ENCODE data around the gene WDR87. TPM values are rescaled to one million over a fixed set of nuclear protein-coding genes. Genes with fewer than 3 reads are reported as not detected.

Gene WDR87
- total RNA-seq, 1 experiment from 2014 or later: not detected

GRCh38 chr19:37855098-37855497, 51.3 kb downstream of the WDR87 start:
- H3K36me3 ChIP-seq (ENCODE audit: control insufficient read depth in 1 of 2, insufficient read depth in 2 of 2, low read length in 2 of 2): no peaks in the 10 kb centered on the region
- no peak overlapping the region for H3K9ac ChIP-seq (ENCODE audit: low read length)
- H3K27ac ChIP-seq (ENCODE audit: low read depth, low read length): no peak overlapping the region
- ChIA-PET CTCF (no interaction called here), RAD21 (ENCODE audit: low non-redundant PET in 1 of 2, low total read pairs in 2 of 2, uncharacterized antibody in 2 of 2, unreplicated experiment in 2 of 2) (no interaction called here), POLR2A (no interaction called here)
- no peaks in the 10 kb centered on the region for H3K9me3 ChIP-seq (ENCODE audit: control insufficient read depth in 1 of 2, insufficient read depth in 1 of 2, low read depth in 1 of 2, low read length in 2 of 2)
- BruUV-seq (replicated peaks): no TSS peak
- H3K27me3 ChIP-seq (ENCODE audit: insufficient read depth, low read length): no peaks in the 10 kb centered on the region
- no peak overlapping the region for H3K4me3 ChIP-seq (replicated peaks in 1 of 2; ENCODE audit: low read depth in 1 of 2, low read length in 2 of 2)
- DNase-seq (ENCODE audit: low read depth, low spot score): no peak
- no peak for TF ChIP-seq ATF3 (IDR thresholded peaks at IDR 0.05)
- no peak for ATAC-seq
- no peak overlapping the region for H2AFZ ChIP-seq (ENCODE audit: low read depth, low read length, poor library complexity, severe bottlenecking)
- H4K20me1 ChIP-seq (ENCODE audit: insufficient read depth): no peaks in the 10 kb centered on the region
- no peaks in the 10 kb centered on the region for H3K4me1 ChIP-seq (ENCODE audit: control insufficient read depth in 1 of 2, insufficient read depth in 2 of 2, low read length in 2 of 2)
- H3K9me2 ChIP-seq (ENCODE audit: insufficient read depth): no peaks in the 10 kb centered on the region
- H3K4me2 ChIP-seq (ENCODE audit: low read length): no peak overlapping the region
- H3K79me2 ChIP-seq (ENCODE audit: insufficient read depth, low read length): no peaks in the 10 kb centered on the region
- intact Hi-C loops (cut with micrococcal nuclease): no loop called here

- no peaks in the 10 kb centered on the region for H4K20me1 ChIP-seq (ENCODE audit: insufficient read depth)
- TF ChIP-seq SP1 (IDR thresholded peaks at IDR 0.05; ENCODE audit: low read depth) (no peak), ZBTB33 (IDR thresholded peaks at IDR 0.05; ENCODE audit: extremely low read depth, insufficient replicate concordance, low read length) (no peak), SRF (IDR thresholded peaks at IDR 0.05; ENCODE audit: low read depth) (no peak), ELF1 (IDR thresholded peaks at IDR 0.05; ENCODE audit: borderline replicate concordance, low read depth) (no peak), SIN3A (IDR thresholded peaks at IDR 0.05; ENCODE audit: low read depth) (no peak), EZH2phosphoT487 (IDR thresholded peaks at IDR 0.05; ENCODE audit: borderline replicate concordance) (no peak), ZFX (IDR thresholded peaks at IDR 0.05) (no peak), TCF7L2 (IDR thresholded peaks at IDR 0.05; ENCODE audit: borderline replicate concordance, extremely low read depth, insufficient read depth, insufficient read length) (no peak), FOSL1 (IDR thresholded peaks at IDR 0.05; ENCODE audit: low read depth) (no peak), ATF3 (IDR thresholded peaks at IDR 0.05) (no peak), POLR2AphosphoS5 (IDR thresholded peaks at IDR 0.05; ENCODE audit: low read depth, low read length) (no peak)
- H3K79me2 ChIP-seq (ENCODE audit: insufficient read depth, low read length): no peaks in the 10 kb centered on the region
- H3K9ac ChIP-seq (ENCODE audit: low read length): no peak overlapping the region
- BruUV-seq (replicated peaks): no TSS peak
- intact Hi-C loops (cut with micrococcal nuclease): no loop called here
- H3K4me2 ChIP-seq (ENCODE audit: low read length): no peak overlapping the region
- no peaks in the 10 kb centered on the region for H3K4me1 ChIP-seq (ENCODE audit: control insufficient read depth in 1 of 2, insufficient read depth in 2 of 2, low read length in 2 of 2)
- ChIA-PET CTCF (no interaction called here), POLR2A (no interaction called here), RAD21 (ENCODE audit: low non-redundant PET in 1 of 2, low total read pairs in 2 of 2, uncharacterized antibody in 2 of 2, unreplicated experiment in 2 of 2) (interaction anchor here in 1 of 2 experiments (0.6 kb wide), 1 partner anchor 52 kb away, joined by 4 read pairs; no protein-coding TSS in a partner anchor)
- no peak for ATAC-seq
- H3K27me3 ChIP-seq (ENCODE audit: insufficient read depth, low read length): no peaks in the 10 kb centered on the region
- H3K9me3 ChIP-seq (ENCODE audit: control insufficient read depth in 1 of 2, insufficient read depth in 1 of 2, low read depth in 1 of 2, low read length in 2 of 2): no peaks in the 10 kb centered on the region
- H2AFZ ChIP-seq (ENCODE audit: low read depth, low read length, poor library complexity, severe bottlenecking): no peak overlapping the region
- H3K4me3 ChIP-seq (replicated peaks in 1 of 2; ENCODE audit: low read depth in 1 of 2, low read length in 2 of 2): no peak overlapping the region
- no peak overlapping the region for H3K27ac ChIP-seq (ENCODE audit: low read depth, low read length)
- DNase-seq (ENCODE audit: low read depth, low spot score): no peak
- no peaks in the 10 kb centered on the region for H3K9me2 ChIP-seq (ENCODE audit: insufficient read depth)
- H3K36me3 ChIP-seq (ENCODE audit: control insufficient read depth in 1 of 2, insufficient read depth in 2 of 2, low read length in 2 of 2): no peaks in the 10 kb centered on the region
These were observed 60.5 kb downstream of the WDR87 start for GRCh38 chr19:37845932-37846331.

Data from HCT116 (cell line).